ENCODE results near the gene DPP6. TPM values are rescaled to one million over a fixed set of nuclear protein-coding genes. Genes with fewer than 3 reads are reported as not detected.

Gene DPP6
- total and polyA plus RNA-seq, 9 of the 15 experiments (the other 6 are each of a cell fraction or from before 2014, with no cell fraction given) = not detected

DNA sequence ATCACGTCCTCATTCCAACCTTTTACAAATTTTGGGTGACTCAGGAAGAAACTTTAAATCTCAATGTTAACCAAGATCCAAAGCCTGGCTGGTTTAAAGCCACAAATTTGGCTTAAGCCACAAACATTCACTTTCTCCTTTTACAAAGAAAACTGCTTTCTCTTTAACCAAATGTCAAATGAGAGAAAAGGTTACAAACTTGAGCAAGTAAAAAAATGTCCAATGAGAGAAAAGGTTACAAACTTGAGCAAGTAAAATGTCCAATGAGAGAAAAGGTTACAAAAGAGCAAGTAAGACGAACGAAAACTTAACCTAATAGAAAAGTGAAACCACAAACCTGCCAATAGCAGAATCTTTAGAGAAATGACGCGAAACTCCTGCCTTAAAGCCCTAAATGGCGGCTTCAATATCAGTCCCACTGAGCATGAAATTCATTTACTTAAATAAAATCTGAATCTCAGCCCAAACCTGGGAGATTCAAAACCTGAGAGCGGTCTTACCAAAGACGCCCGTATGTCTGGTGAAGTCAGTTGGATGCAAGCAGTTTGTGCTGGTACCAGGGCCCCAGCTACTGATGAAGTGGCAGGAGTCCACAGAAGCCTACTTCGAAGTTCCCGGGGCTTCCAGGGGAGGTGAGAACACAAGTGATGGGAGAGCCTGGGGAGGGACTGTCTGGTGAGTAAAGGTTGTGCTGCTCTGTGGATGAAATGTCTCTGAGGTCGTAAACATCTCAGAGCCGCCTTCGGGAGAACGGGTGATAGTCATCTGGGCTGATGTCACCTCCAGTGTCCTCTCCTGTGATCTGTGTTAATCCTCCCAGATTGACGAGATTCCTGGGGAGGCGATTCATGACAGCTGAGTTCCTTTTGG is 876.2 kb downstream of the DPP6 start (continued):
- TF ChIP-seq ZFX (CRISPR knock-in tag; IDR thresholded peaks at IDR 0.05) (0 out of 2 replicates have a peak, but pooled peaks have one; percentile 18), JUND (IDR thresholded peaks at IDR 0.05; ENCODE audit: borderline replicate concordance, low read depth, low read length) (peak; percentile 80; the same call in 1 of the 2 replicates), JUND (tag; IDR thresholded peaks at IDR 0.05; ENCODE audit: borderline replicate concordance, low read depth, low read length) (peak; percentile 84; the same call in 2 of the 3 replicates), MTA3 (IDR thresholded peaks at IDR 0.05; ENCODE audit: borderline replicate concordance) (peak; percentile 63; the same call in 1 of the 2 replicates), PHF8 (IDR thresholded peaks at IDR 0.05; ENCODE audit: borderline replicate concordance, low read length) (peak; percentile 45; the same call in 1 of the 2 replicates), SAP30 (IDR thresholded peaks at IDR 0.05; ENCODE audit: borderline replicate concordance, insufficient read depth, low read depth, low read length, poor library complexity, severe bottlenecking) (no peak), ASH1L (IDR thresholded peaks at IDR 0.05; ENCODE audit: borderline replicate concordance, low read depth, partially characterized antibody) (peak; percentile 92), ZNF766 (CRISPR knock-in tag; conservative IDR thresholded peaks at IDR 0.05) (peak; percentile 64; the same call in 1 of the 2 replicates), GABPA (tag; conservative IDR thresholded peaks at IDR 0.05; ENCODE audit: low read depth) (peak; percentile 46; the same call in 1 of the 2 replicates), CTBP1 (IDR thresholded peaks at IDR 0.05; ENCODE audit: borderline replicate concordance) (peak; percentile 94), GTF2A2 (tag; IDR thresholded peaks at IDR 0.05) (no peak)
- TF ChIP-seq, protein P1, sequence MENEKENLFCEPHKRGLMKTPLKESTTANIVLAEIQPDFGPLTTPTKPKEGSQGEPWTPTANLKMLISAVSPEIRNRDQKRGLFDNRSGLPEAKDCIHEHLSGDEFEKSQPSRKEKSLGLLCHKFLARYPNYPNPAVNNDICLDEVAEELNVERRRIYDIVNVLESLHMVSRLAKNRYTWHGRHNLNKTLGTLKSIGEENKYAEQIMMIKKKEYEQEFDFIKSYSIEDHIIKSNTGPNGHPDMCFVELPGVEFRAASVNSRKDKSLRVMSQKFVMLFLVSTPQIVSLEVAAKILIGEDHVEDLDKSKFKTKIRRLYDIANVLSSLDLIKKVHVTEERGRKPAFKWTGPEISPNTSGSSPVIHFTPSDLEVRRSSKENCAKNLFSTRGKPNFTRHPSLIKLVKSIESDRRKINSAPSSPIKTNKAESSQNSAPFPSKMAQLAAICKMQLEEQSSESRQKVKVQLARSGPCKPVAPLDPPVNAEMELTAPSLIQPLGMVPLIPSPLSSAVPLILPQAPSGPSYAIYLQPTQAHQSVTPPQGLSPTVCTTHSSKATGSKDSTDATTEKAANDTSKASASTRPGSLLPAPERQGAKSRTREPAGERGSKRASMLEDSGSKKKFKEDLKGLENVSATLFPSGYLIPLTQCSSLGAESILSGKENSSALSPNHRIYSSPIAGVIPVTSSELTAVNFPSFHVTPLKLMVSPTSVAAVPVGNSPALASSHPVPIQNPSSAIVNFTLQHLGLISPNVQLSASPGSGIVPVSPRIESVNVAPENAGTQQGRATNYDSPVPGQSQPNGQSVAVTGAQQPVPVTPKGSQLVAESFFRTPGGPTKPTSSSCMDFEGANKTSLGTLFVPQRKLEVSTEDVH (IDR thresholded peaks at IDR 0.05; ENCODE audit: low read depth, partially characterized antibody) = no peak
- TF ChIP-seq, protein P2, sequence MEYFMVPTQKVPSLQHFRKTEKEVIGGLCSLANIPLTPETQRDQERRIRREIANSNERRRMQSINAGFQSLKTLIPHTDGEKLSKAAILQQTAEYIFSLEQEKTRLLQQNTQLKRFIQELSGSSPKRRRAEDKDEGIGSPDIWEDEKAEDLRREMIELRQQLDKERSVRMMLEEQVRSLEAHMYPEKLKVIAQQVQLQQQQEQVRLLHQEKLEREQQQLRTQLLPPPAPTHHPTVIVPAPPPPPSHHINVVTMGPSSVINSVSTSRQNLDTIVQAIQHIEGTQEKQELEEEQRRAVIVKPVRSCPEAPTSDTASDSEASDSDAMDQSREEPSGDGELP (CRISPR knock-in tag; IDR thresholded peaks at IDR 0.05; ENCODE audit: borderline replicate concordance) = no peak
